ENCODE data around the gene AP1G2. TPM values are rescaled to one million over a fixed set of nuclear protein-coding genes. Genes with fewer than 3 reads are reported as not detected.

Gene AP1G2
- total RNA-seq, 1 donor from 2014 or later = 271 TPM

DNA sequence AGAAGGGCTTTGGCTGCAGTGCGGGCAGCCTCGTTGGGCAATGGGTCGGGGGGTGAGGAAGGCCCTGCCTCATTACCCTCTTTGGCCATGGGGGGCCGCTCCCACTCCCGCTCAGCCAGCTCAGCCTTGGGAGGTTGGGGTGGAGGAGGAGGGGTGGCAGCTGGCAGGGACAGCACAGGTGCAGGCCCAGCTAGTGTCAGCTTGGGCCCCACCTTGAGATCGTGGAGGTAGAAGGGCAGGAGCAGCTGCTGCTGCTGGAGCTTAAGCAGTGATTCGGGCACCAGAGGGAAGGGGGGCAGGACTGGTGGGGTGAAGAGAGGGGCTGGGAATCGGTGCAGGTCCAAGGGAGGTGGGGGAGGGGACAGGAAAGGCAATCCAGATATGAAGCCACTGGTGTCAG lies 42.0 kb downstream of the AP1G2 start:
- Mint-ChIP-seq H3K27me3 (ENCODE audit: low read depth) (no peaks in the 10 kb centered on the region), H3K4me3 (no peak overlapping the region), H3K36me3 (peaks cover 11% of the 10 kb centered on the region), H3K27ac (no peak overlapping the region), H3K9me3 (no peaks in the 10 kb centered on the region), H3K4me1 (peaks cover 6% of the 10 kb centered on the region)
- TF ChIP-seq, protein P1, sequence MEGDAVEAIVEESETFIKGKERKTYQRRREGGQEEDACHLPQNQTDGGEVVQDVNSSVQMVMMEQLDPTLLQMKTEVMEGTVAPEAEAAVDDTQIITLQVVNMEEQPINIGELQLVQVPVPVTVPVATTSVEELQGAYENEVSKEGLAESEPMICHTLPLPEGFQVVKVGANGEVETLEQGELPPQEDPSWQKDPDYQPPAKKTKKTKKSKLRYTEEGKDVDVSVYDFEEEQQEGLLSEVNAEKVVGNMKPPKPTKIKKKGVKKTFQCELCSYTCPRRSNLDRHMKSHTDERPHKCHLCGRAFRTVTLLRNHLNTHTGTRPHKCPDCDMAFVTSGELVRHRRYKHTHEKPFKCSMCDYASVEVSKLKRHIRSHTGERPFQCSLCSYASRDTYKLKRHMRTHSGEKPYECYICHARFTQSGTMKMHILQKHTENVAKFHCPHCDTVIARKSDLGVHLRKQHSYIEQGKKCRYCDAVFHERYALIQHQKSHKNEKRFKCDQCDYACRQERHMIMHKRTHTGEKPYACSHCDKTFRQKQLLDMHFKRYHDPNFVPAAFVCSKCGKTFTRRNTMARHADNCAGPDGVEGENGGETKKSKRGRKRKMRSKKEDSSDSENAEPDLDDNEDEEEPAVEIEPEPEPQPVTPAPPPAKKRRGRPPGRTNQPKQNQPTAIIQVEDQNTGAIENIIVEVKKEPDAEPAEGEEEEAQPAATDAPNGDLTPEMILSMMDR (IDR thresholded peaks at IDR 0.05; ENCODE audit: unreplicated experiment) = no peak
- no peak for DNase-seq (ENCODE audit: low spot score in 2 of 2, unreplicated experiment in 2 of 2)

DNA sequence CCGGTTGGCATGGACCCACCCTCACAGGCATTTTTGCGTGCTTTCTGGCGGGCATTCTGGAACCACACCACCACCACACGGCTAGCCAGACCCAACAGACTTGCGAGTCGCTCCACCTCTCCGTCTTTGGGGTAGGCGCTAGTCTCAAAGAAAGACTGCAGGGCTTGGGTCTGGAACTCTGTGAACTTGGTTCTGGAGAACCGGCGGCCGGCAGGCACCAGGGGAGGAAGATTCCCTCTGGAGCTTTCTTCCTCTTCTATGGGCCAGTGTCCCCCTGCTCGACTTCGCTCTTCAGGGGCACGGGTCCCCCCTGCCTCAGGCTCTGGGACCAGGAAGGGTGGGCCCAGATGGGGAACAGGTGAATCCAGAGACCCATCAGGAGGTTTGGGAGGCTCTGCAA lies 42.6 kb downstream of the AP1G2 start:
- no peaks in the 10 kb centered on the region for H3K9me3 Mint-ChIP-seq
- H3K27ac Mint-ChIP-seq = no peak overlapping the region
- peaks cover 4% of the 10 kb centered on the region for H3K4me1 Mint-ChIP-seq
- H3K4me3 Mint-ChIP-seq = no peak overlapping the region
- no peak for DNase-seq (ENCODE audit: low spot score in 2 of 2, unreplicated experiment in 2 of 2)
- H3K36me3 Mint-ChIP-seq = peaks cover 11% of the 10 kb centered on the region
- TF ChIP-seq, protein P1 (IDR thresholded peaks at IDR 0.05; ENCODE audit: unreplicated experiment) = no peak
- no peaks in the 10 kb centered on the region for H3K27me3 Mint-ChIP-seq (ENCODE audit: low read depth)

DNA sequence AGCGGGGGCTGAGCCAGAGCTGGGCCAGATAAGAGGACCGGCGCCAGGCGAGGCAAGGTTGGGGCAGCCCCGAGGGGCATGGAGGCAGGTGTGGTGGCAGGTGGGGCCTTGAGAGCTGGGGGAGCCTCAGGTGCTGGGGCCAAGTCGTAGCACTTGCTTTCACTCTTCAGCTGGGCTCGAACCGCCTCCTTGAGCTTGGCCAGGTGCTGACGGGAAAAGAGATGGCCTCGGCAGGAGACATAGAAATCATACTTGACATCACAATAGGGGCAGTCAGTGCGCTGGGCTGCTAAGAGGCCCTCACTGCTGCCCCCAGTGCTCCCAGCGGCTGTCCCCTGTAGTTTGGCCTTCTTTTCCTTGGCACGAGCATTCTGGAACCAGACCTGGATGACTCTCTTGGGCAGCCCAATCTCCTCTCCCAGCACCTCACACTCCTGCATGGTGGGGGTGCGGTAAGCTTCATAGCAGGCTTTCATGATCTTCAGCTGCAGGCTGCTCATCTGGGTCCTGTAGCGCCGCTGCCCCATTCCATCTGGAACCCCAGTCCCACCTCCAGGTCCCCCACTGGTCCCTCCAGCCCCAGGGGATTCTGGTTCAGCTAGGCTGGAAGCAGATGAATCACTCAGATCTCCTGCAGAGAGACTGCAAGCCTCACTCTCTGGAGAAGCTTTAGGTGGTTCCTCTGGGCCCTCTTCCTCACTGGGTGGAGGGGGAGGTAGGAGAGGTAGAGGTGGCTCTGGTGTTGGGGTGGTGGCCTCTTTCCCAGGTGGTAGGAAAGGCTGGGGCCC lies 44.2 kb downstream of the AP1G2 start:
- TF ChIP-seq, protein P1 (IDR thresholded peaks at IDR 0.05; ENCODE audit: unreplicated experiment) = no peak
- Mint-ChIP-seq H3K27me3 (ENCODE audit: low read depth) (no peaks in the 10 kb centered on the region), H3K4me3 (no peak overlapping the region), H3K9me3 (no peaks in the 10 kb centered on the region), H3K4me1 (no peaks in the 10 kb centered on the region), H3K36me3 (peaks cover 9% of the 10 kb centered on the region), H3K27ac (no peak overlapping the region)
- no peak for DNase-seq (ENCODE audit: low spot score in 2 of 2, unreplicated experiment in 2 of 2)

DNA sequence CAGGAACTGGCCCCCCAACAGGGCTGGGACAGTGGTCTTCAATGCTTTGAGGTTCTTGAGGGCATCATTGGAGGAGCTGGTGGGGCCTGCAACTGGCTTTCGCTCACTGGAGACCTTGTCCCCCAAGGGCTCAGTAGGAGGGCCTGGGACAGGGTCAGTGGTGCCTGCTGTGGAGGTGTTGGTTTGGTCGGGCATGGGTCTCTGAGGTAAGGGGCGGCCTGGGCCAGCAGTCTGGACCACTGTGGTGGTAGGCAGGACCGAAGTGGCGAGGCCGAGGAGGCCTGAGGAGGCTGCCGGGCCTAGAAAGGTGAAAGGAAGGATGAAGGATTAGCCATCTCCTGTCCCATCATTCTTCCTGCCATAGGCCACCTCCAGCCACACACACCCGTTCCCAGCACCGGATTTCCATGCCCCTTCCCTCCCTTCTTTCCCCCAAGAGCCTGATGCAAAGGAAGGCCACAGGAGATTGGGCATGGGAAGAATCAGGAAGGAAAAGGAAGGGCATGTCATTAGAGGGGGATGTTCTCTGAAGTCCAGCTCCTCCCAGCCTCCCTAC lies 44.9 kb downstream of the AP1G2 start:
- Mint-ChIP-seq H3K27ac (no peak overlapping the region), H3K4me1 (no peaks in the 10 kb centered on the region), H3K4me3 (no peak overlapping the region), H3K27me3 (ENCODE audit: low read depth) (no peaks in the 10 kb centered on the region), H3K36me3 (peaks cover 8% of the 10 kb centered on the region), H3K9me3 (no peaks in the 10 kb centered on the region)
- TF ChIP-seq, protein P1 (IDR thresholded peaks at IDR 0.05; ENCODE audit: unreplicated experiment) = no peak
- DNase-seq (ENCODE audit: low spot score in 2 of 2, unreplicated experiment in 2 of 2) = no peak

DNA sequence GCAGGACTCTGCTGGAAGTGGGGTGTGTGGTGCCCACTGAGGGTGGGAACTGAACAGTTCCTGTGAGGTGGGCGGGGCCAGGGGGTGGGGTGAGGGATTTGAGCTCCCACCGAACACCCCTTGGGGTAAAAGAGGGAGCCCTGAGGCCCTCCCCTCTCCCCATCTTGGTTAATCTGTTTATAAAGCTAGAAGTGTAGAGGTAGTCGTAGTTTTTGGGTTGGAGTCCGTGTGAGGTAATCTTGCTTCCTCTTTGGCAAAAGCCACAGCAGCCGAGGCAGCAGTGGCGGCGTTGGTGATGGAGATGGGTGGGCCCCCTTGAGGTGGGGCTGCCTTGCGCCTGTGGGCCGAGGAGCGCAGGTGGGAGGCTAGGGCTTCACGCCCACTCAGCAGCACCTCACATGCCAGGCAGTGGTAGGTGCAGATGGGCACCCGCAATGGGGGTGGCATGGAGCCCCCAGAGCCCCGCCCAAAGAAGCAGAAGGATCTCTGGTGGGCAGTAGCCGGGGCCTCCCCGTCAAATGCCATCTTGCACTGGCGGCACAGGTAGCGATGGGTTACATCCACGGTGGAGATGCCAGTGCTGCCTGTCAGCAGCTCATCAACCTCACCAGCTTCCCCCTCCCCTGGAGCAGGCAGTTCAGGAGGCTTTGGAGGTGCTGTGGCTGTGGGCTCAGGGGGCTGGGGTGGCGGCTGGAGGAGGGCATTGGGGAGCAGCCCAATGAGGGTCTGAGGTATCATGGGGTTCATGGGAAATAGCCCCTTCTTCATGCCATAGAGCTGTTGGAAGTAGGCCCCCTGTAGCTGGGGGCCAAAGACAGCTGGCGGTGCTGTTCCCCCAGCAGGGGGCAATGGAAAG lies 45.6 kb downstream of the AP1G2 start:
- Mint-ChIP-seq H3K4me1 (no peaks in the 10 kb centered on the region), H3K36me3 (peaks cover 8% of the 10 kb centered on the region), H3K27me3 (ENCODE audit: low read depth) (no peaks in the 10 kb centered on the region), H3K27ac (no peak overlapping the region), H3K4me3 (no peak overlapping the region), H3K9me3 (no peaks in the 10 kb centered on the region)
- TF ChIP-seq, protein P1 (IDR thresholded peaks at IDR 0.05; ENCODE audit: unreplicated experiment) = no peak
- DNase-seq (ENCODE audit: low spot score in 2 of 2, unreplicated experiment in 2 of 2) = no peak

Data from mesothelial cell of epicardium (in vitro differentiated cells).